SK-N-SH (cell line): Measurements from ENCODE around the gene MNT. TPM values are rescaled to one million over a fixed set of nuclear protein-coding genes. Genes with fewer than 3 reads are reported as not detected.

ENCODE experiments used
- CTCF ChIA-PET: fragments of 300-600, 350-600 bp; formaldehyde crosslinking; extraction: SDS; loops from one replicate; lab custom pipeline; 2021; lab: Yijun Ruan, JAX
- POLR2A ChIA-PET: fragments of 350-600 bp; sonication (Branson Sonifier 250); formaldehyde crosslinking; extraction: SDS; loops from one replicate; lab custom pipeline; 2020; ENCODE audit warnings: antibody characterized with exemption, inconsistent platforms; lab: Yijun Ruan, JAX
- DNase-seq: peaks from one replicate; pipeline ENCODE4 v3.0.0; 2012
- H2AFZ ChIP-seq: fragments of 200-600 bp; sonication (generic); 2 replicates; pipeline ENCODE4 v1.8.1; 2016; ENCODE audit warnings: antibody characterized with exemption, mild to moderate bottlenecking, low read depth
- H3F3A ChIP-seq: fragments of 200-600 bp; sonication (generic); replicated peaks from 2 replicates; pipeline ENCODE3; 2016; ENCODE audit warnings: antibody characterized with exemption, mild to moderate bottlenecking; ENCODE audit not compliant: insufficient read depth
- H3K27ac ChIP-seq, 2 experiments: fragments of 200-500 bp in 1 of 2; fragments of 200-600 bp in 1 of 2; sonication (Bioruptor generic) in 1 of 2; sonication (generic), shearing (Covaris generic) in 1 of 2; 2 replicates each; pipeline versions ENCODE4 v1.5.1 to v1.6.1; 2014 to 2016; ENCODE audit warnings: low read depth in 2 of 2, inconsistent platforms in 1 of 2, low read length in 1 of 2, mild to moderate bottlenecking in 1 of 2, mixed read lengths in 1 of 2
- H3K27me3 ChIP-seq: fragments of 200-600 bp; sonication (generic), shearing (Covaris generic); 2 replicates; pipeline ENCODE4 v1.6.1; 2016; ENCODE audit warnings: mixed run types; ENCODE audit not compliant: insufficient read depth
- H3K36me3 ChIP-seq, 2 experiments: fragments of 200-500 bp in 1 of 2; fragments of 200-600 bp in 1 of 2; sonication (Bioruptor generic) in 1 of 2; sonication (generic) in 1 of 2; replicated peaks in 1 of 2; 2 replicates each; pipeline versions ENCODE3 to v1.5.1; 2014 to 2016; ENCODE audit warnings: low read length in 1 of 2, mild to moderate bottlenecking in 1 of 2; ENCODE audit not compliant: insufficient read depth in 2 of 2, control insufficient read depth in 1 of 2
- H3K4me1 ChIP-seq, 2 experiments: fragments of 200-500 bp in 1 of 2; fragments of 200-600 bp in 1 of 2; sonication (Bioruptor generic) in 1 of 2; sonication (generic), shearing (Covaris generic) in 1 of 2; 2 replicates each; pipeline versions ENCODE4 v1.5.1 to v1.6.1; 2014 to 2016; ENCODE audit warnings: low read depth in 1 of 2, low read length in 1 of 2, mixed run types in 1 of 2; ENCODE audit not compliant: insufficient read depth in 2 of 2, control insufficient read depth in 1 of 2
- H3K4me2 ChIP-seq: fragments of 200-600 bp; sonication (generic), shearing (Covaris generic); 2 replicates; pipeline ENCODE4 v1.6.1; 2017; ENCODE audit warnings: mixed run types
- H3K4me3 ChIP-seq, 2 experiments: fragments of 200-500 bp in 1 of 2; fragments of 200-600 bp in 1 of 2; sonication (Bioruptor generic) in 1 of 2; sonication (generic), shearing (Covaris generic) in 1 of 2; 2 replicates each; pipeline versions ENCODE4 v1.5.1 to v1.8.1; 2014 to 2016; ENCODE audit warnings: low read depth in 2 of 2, inconsistent platforms in 1 of 2, low read length in 1 of 2, mild to moderate bottlenecking in 1 of 2, mixed read lengths in 1 of 2, moderate library complexity in 1 of 2
- H3K79me2 ChIP-seq: fragments of 200-600 bp; sonication (generic); 2 replicates; pipeline ENCODE4 v1.8.1; 2017; ENCODE audit warnings: mild to moderate bottlenecking; ENCODE audit not compliant: insufficient read depth
- H3K9ac ChIP-seq: fragments of 200-600 bp; sonication (generic); 2 replicates; pipeline ENCODE4 v1.6.1; 2017; ENCODE audit warnings: mixed run types
- H3K9me2 ChIP-seq: fragments of 200-600 bp; sonication (generic); 2 replicates; pipeline ENCODE4 v1.6.1; 2017; ENCODE audit warnings: mixed run types
- H3K9me3 ChIP-seq: fragments of 200-600 bp; sonication (generic); 2 replicates; pipeline ENCODE4 v1.6.1; 2017; ENCODE audit warnings: mixed run types, mild to moderate bottlenecking, moderate library complexity
- H4K20me1 ChIP-seq: fragments of 200-600 bp; sonication (generic); 2 replicates; pipeline ENCODE4 v1.6.1; 2017; ENCODE audit warnings: mild to moderate bottlenecking, mixed run types; ENCODE audit not compliant: insufficient read depth
- EP300 ChIP-seq, 2 experiments: IDR thresholded peaks; 2 replicates each; pipeline versions ENCODE4 v1.4.0 to v1.6.1; 2012; ENCODE audit warnings: borderline replicate concordance in 1 of 2, low read depth in 1 of 2, low read length in 1 of 2
- FOXJ3 ChIP-seq: sonication (generic); formaldehyde crosslinking; IDR thresholded peaks from 2 replicates; pipeline ENCODE4 v1.5.1; 2020; ENCODE audit warnings: mild to moderate bottlenecking, missing genetic modification reagents
- MXI1 ChIP-seq: IDR thresholded peaks from 2 replicates; pipeline ENCODE4 v1.6.1; 2012; ENCODE audit warnings: mild to moderate bottlenecking, low read depth, low read length, improper control_type of control experiment
- NFIC ChIP-seq: IDR thresholded peaks from 2 replicates; pipeline ENCODE4 v1.4.0; 2012; ENCODE audit warnings: borderline replicate concordance
- NRF1 ChIP-seq: IDR thresholded peaks from 2 replicates; pipeline ENCODE4 v1.6.1; 2012; ENCODE audit warnings: low read depth, mild to moderate bottlenecking, low read length
- TCF12 ChIP-seq: IDR thresholded peaks from 2 replicates; pipeline ENCODE4 v1.4.0; 2012
- YY1 ChIP-seq: IDR thresholded peaks from 2 replicates; pipeline ENCODE4 v1.4.0; 2012; ENCODE audit warnings: low read depth, mild to moderate bottlenecking
- WGBS: methylation state at CpG from one replicate; pipeline ENCODE4 v1.1.6; 2017; ENCODE audit warnings: low lambda C conversion rate; 5-methylcytosine and 5-hydroxymethylcytosine counted together
- polyA plus RNA-seq, 3 experiments: library from polyadenylated mRNA; depleted of rRNA; stranded (reverse); fragments of >200 nt; gene quantifications; 2 replicates each; pipeline ENCODE4 v1.2.3, GENCODE V29; 2012
- TF ChIP-seq, protein P1 (sequence below): fragments of 200-600 bp; sonication (generic); IDR thresholded peaks from 2 replicates; pipeline ENCODE4 v1.6.1; 2017; ENCODE audit warnings: antibody characterized with exemption, mild to moderate bottlenecking, moderate library complexity
- TF ChIP-seq, protein P2 (sequence below): IDR thresholded peaks from 2 replicates; pipeline ENCODE4 v1.4.0; 2012; ENCODE audit warnings: low read depth
- TF ChIP-seq, protein P3 (sequence below): fragments of 150-350 bp; IDR thresholded peaks from 2 replicates; pipeline ENCODE4 v1.6.1; 2016; ENCODE audit warnings: mild to moderate bottlenecking, low read depth, low read length
- TF ChIP-seq, protein P4 (sequence below): IDR thresholded peaks from 2 replicates; pipeline ENCODE4 v1.6.1; 2012; ENCODE audit warnings: mild to moderate bottlenecking, low read depth, low read length, moderate library complexity

MNT gene
- polyA plus RNA-seq, 1 of the 3 experiments (the other 2 are of a cell fraction) = 7.1 TPM

DNA sequence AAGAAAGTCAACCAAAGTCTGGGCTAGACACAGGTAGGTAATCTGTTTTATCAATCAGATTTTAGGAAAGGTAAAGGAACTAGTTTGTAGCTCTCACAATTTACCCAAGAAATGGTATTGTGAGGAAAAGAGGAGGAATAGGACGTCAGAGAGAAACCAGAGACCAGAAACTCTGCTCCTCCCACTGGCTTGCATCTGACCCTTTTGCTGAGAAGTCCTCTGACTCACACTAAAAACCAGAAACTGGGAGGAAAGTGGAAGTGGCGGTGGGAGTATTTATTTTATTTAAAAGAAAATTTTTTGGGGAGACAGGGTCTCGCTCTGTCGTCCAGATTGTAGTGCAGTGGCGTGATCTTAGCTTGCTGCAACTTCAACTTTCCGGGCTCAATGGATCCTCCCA is 38.0 kb upstream of the MNT start:
- no peak overlapping the region for H3K9ac ChIP-seq
- no peaks in the 10 kb centered on the region; the same call in 1 of the 2 replicates for H3K79me2 ChIP-seq
- H4K20me1 ChIP-seq = no peaks in the 10 kb centered on the region
- no peaks in the 10 kb centered on the region for H3K9me3 ChIP-seq
- ChIA-PET POLR2A (interaction anchor here (0.5 kb wide), 1 partner anchor 195 kb away, joined by 3 read pairs; no protein-coding TSS in a partner anchor), CTCF (interaction anchor here (0.7 to 1.6 kb wide), 4 partner anchors 13 to 94 kb away, joined by 3 to 4 read pairs (median 4); no protein-coding TSS in a partner anchor)
- no peak overlapping the region for H3K4me3 ChIP-seq
- no peak overlapping the region for H3K4me2 ChIP-seq
- peaks cover 7% of the 10 kb centered on the region for H3F3A ChIP-seq
- H3K27ac ChIP-seq = peak overlapping the region in 1 of 2 experiments; percentile 23; a peak in 1 of 4 replicates
- no peak for DNase-seq
- 87% methylated on average over 6 of the region's 6 CpGs for WGBS
- H3K27me3 ChIP-seq = no peaks in the 10 kb centered on the region
- H3K4me1 ChIP-seq = peaks cover 0 to 8% of the 10 kb centered on the region in 2 experiments; a peak in 1 of 4 replicates
- no peak overlapping the region for H2AFZ ChIP-seq
- no peaks in the 10 kb centered on the region for H3K9me2 ChIP-seq
- peaks cover 14 to 21% of the 10 kb centered on the region in 2 experiments for H3K36me3 ChIP-seq
- TF ChIP-seq, protein P1, sequence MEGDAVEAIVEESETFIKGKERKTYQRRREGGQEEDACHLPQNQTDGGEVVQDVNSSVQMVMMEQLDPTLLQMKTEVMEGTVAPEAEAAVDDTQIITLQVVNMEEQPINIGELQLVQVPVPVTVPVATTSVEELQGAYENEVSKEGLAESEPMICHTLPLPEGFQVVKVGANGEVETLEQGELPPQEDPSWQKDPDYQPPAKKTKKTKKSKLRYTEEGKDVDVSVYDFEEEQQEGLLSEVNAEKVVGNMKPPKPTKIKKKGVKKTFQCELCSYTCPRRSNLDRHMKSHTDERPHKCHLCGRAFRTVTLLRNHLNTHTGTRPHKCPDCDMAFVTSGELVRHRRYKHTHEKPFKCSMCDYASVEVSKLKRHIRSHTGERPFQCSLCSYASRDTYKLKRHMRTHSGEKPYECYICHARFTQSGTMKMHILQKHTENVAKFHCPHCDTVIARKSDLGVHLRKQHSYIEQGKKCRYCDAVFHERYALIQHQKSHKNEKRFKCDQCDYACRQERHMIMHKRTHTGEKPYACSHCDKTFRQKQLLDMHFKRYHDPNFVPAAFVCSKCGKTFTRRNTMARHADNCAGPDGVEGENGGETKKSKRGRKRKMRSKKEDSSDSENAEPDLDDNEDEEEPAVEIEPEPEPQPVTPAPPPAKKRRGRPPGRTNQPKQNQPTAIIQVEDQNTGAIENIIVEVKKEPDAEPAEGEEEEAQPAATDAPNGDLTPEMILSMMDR = no peak
- no peak for TF ChIP-seq NRF1

DNA sequence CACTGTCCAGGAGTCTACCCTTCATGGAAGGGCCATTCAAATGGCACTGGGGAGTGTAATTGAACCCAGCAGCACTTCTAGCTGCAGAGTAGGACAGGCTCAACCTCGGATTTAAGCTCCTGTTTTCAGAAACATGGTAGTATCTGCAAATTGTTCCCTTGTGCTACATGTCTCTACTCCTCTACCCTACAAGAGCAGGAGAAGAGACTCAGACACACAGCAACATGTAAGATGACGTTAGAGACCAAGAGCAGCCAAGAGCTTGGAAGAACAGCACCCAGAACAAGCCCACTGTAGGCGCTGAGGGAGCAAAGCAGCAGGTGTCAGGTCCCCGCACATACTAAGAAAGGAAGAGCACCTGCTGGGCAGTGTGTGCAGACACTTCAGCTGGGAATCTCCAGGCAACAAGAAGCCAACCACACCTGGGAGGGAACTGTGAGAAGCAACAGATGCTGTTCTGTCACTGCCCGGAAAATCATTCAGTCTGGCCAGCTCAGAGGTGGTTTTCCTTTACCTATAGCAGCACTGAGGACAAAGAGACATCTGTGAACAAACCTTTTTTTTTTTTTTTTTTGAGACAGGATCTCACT is 35.6 kb upstream of the MNT start:
- Histone ChIP-seq H3K27me3 (no peaks in the 10 kb centered on the region), H3K9me2 (no peaks in the 10 kb centered on the region), H3K4me2 (no peak overlapping the region), H3K9me3 (no peaks in the 10 kb centered on the region), H3K79me2 (no peaks in the 10 kb centered on the region; the same call in 1 of the 2 replicates), H3K4me1 (peaks cover 0 to 8% of the 10 kb centered on the region in 2 experiments; a peak in 1 of 4 replicates), H3K9ac (no peak overlapping the region), H4K20me1 (no peaks in the 10 kb centered on the region), H3K36me3 (peaks cover 21 to 22% of the 10 kb centered on the region in 2 experiments), H3K27ac (no peak overlapping the region), H2AFZ (no peak overlapping the region), H3F3A (no peaks in the 10 kb centered on the region), H3K4me3 (no peak overlapping the region)
- TF ChIP-seq YY1 = no peak
- TF ChIP-seq FOXJ3 (CRISPR knock-in tag) = no peak
- TF ChIP-seq, protein P2, sequence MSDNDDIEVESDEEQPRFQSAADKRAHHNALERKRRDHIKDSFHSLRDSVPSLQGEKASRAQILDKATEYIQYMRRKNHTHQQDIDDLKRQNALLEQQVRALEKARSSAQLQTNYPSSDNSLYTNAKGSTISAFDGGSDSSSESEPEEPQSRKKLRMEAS = no peak
- TF ChIP-seq EP300 (IDR thresholded peaks at IDR 0.05; ENCODE audit: borderline replicate concordance in 1 of 2, low read depth in 1 of 2, low read length in 1 of 2) = no peak
- no peak for TF ChIP-seq MXI1
- TF ChIP-seq TCF12 = no peak
- TF ChIP-seq, protein P3, sequence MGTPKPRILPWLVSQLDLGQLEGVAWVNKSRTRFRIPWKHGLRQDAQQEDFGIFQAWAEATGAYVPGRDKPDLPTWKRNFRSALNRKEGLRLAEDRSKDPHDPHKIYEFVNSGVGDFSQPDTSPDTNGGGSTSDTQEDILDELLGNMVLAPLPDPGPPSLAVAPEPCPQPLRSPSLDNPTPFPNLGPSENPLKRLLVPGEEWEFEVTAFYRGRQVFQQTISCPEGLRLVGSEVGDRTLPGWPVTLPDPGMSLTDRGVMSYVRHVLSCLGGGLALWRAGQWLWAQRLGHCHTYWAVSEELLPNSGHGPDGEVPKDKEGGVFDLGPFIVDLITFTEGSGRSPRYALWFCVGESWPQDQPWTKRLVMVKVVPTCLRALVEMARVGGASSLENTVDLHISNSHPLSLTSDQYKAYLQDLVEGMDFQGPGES = no peak
- TF ChIP-seq, protein P4, sequence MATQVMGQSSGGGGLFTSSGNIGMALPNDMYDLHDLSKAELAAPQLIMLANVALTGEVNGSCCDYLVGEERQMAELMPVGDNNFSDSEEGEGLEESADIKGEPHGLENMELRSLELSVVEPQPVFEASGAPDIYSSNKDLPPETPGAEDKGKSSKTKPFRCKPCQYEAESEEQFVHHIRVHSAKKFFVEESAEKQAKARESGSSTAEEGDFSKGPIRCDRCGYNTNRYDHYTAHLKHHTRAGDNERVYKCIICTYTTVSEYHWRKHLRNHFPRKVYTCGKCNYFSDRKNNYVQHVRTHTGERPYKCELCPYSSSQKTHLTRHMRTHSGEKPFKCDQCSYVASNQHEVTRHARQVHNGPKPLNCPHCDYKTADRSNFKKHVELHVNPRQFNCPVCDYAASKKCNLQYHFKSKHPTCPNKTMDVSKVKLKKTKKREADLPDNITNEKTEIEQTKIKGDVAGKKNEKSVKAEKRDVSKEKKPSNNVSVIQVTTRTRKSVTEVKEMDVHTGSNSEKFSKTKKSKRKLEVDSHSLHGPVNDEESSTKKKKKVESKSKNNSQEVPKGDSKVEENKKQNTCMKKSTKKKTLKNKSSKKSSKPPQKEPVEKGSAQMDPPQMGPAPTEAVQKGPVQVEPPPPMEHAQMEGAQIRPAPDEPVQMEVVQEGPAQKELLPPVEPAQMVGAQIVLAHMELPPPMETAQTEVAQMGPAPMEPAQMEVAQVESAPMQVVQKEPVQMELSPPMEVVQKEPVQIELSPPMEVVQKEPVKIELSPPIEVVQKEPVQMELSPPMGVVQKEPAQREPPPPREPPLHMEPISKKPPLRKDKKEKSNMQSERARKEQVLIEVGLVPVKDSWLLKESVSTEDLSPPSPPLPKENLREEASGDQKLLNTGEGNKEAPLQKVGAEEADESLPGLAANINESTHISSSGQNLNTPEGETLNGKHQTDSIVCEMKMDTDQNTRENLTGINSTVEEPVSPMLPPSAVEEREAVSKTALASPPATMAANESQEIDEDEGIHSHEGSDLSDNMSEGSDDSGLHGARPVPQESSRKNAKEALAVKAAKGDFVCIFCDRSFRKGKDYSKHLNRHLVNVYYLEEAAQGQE = no peak
- TF ChIP-seq NFIC = no peak
- no peak for DNase-seq
- CTCF ChIA-PET = interaction anchor here (1.1 to 3.5 kb wide), 5 partner anchors 11 to 34 kb away, joined by 3 to 19 read pairs (median 5); no protein-coding TSS in a partner anchor
- 96% methylated on average over 5 of the region's 5 CpGs for WGBS
- POLR2A ChIA-PET = no interaction called here
